Activated CD4-positive, alpha-beta memory T cell treated with anti-CD3 and anti-CD28 coated beads for 36 hours (primary cell): ENCODE measurements around the gene MICAL3. TPM values are rescaled to one million over a fixed set of nuclear protein-coding genes. Genes with fewer than 3 reads are reported as not detected.
"Not testable (repeated sequence)": the region's sequence is repeated elsewhere in the genome, so short reads cannot be mapped to it uniquely, and the experiment has no call there.

Experiments used
- CTCF ChIA-PET: fragments of 350-600 bp; sonication (Branson Sonifier 250); formaldehyde crosslinking; loops from one replicate; lab custom pipeline; 2021; ENCODE audit warnings: antibody characterized with exemption, inconsistent platforms; lab: Charles Lee
- POLR2A ChIA-PET: fragments of 350-600 bp; sonication (Branson Sonifier 250); formaldehyde crosslinking; loops from one replicate; lab custom pipeline; 2021; ENCODE audit warnings: antibody characterized with exemption; lab: Charles Lee
- DNase-seq: peaks from one replicate; pipeline ENCODE4 v3.0.0-alpha.2; 2020
- H3K27ac Mint-ChIP-seq: one replicate; pipeline ENCODE4 v1.8.0; 2021; ENCODE audit warnings: mixed read lengths
- H3K27me3 Mint-ChIP-seq: one replicate; pipeline ENCODE4 v1.8.0; 2021; ENCODE audit warnings: mixed read lengths
- H3K36me3 Mint-ChIP-seq: one replicate; pipeline ENCODE4 v1.8.0; 2021; ENCODE audit warnings: mixed read lengths
- H3K4me1 Mint-ChIP-seq: one replicate; pipeline ENCODE4 v1.8.0; 2021; ENCODE audit warnings: low read depth, mixed read lengths
- H3K4me3 Mint-ChIP-seq: one replicate; pipeline ENCODE4 v1.8.0; 2021; ENCODE audit warnings: mild to moderate bottlenecking, mixed read lengths
- H3K9me3 Mint-ChIP-seq: one replicate; pipeline ENCODE4 v1.8.0; 2021; ENCODE audit warnings: mixed read lengths
- intact Hi-C: fragments of 100-400 bp; cut with micrococcal nuclease; formaldehyde crosslinking; loops from one replicate; pipeline ENCODE4 v1.15.1; 2023
- total RNA-seq, 2 experiments: library from RNA; stranded (reverse); gene quantifications; one replicate each; pipeline ENCODE4 v1.2.3, GENCODE V29; 2021

Gene MICAL3
- total RNA-seq, 2 experiments from 2014 or later = 29.7 to 37.2 TPM

GRCh38 chr22:17769013-17769715 is 255.2 kb downstream of the MICAL3 start:
- ChIA-PET POLR2A (no interaction called here), CTCF (interaction anchor here (0.7 to 2.4 kb wide), 3 partner anchors 10 to 35 kb away, joined by 3 to 16 read pairs (median 6); no protein-coding TSS in a partner anchor)
- no peak overlapping the region for H3K4me3 Mint-ChIP-seq
- H3K27ac Mint-ChIP-seq = no peak overlapping the region
- H3K27me3 Mint-ChIP-seq = peaks cover 7% of the 10 kb centered on the region
- no peaks in the 10 kb centered on the region for H3K9me3 Mint-ChIP-seq
- intact Hi-C loops = loop anchor here (5.0 kb wide), 1 partner anchor 338 kb away; no protein-coding TSS in a partner anchor
- H3K4me1 Mint-ChIP-seq = peaks cover 49% of the 10 kb centered on the region
- H3K36me3 Mint-ChIP-seq = peaks cover 3% of the 10 kb centered on the region
- no peak for DNase-seq

GRCh38 chr22:17767233-17768065 is 256.9 kb downstream of the MICAL3 start:
- POLR2A ChIA-PET = interaction anchor here (0.6 to 1.6 kb wide), 6 partner anchors 10 to 284 kb away, joined by 3 to 13 read pairs (median 3); no protein-coding TSS in a partner anchor
- peaks cover 4% of the 10 kb centered on the region for H3K27me3 Mint-ChIP-seq
- peak overlapping the region; percentile 18 for H3K27ac Mint-ChIP-seq

DNA sequence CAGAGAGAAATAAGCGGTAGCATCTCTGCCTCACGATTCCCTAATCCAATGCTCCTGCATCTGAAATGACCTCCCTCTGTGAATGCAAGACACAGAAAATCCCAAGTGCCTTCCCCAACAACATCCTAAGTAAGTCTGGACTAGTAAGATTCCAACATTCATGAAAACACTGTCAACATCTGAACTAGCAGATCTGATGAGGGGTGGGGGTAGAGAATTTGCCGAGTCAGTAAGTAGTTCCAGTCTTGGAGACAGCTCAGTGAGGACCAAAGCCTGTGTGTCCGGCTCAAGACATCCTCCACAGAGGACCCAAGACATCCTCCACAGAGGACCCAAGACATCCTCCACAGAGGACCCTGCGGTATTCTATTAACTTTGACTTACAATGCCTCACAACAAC is 259.5 kb downstream of the MICAL3 start:
- H3K27ac Mint-ChIP-seq, H3K27me3 Mint-ChIP-seq, H3K9me3 Mint-ChIP-seq, POLR2A ChIA-PET, H3K36me3 Mint-ChIP-seq, DNase-seq, H3K4me3 Mint-ChIP-seq: not testable (repeated sequence)
- CTCF ChIA-PET = interaction anchor here (1.6 to 2.0 kb wide), 3 partner anchors 20 to 311 kb away, joined by 6 to 12 read pairs (median 7); no protein-coding TSS in a partner anchor
- peaks cover 37% of the 10 kb centered on the region for H3K4me1 Mint-ChIP-seq
- intact Hi-C loops = loop anchor here (5.0 kb wide), 1 partner anchor 342 kb away; no protein-coding TSS in a partner anchor

More at GRCh38 chr22:17767233-17768065, 256.9 kb downstream of the MICAL3 start:
- peak; percentile 82 for DNase-seq
- peak overlapping the region; percentile 3 for H3K4me3 Mint-ChIP-seq
- peaks cover 40% of the 10 kb centered on the region for H3K4me1 Mint-ChIP-seq
- peaks cover 3% of the 10 kb centered on the region for H3K36me3 Mint-ChIP-seq
- H3K9me3 Mint-ChIP-seq = no peaks in the 10 kb centered on the region
- intact Hi-C loops = loop anchor here (1.0 to 5.0 kb wide), 5 partner anchors 10 to 340 kb away; no protein-coding TSS in a partner anchor
- CTCF ChIA-PET = interaction anchor here (0.9 to 2.4 kb wide), 8 partner anchors 10 to 308 kb away, joined by 3 to 19 read pairs (median 6); no protein-coding TSS in a partner anchor

DNA sequence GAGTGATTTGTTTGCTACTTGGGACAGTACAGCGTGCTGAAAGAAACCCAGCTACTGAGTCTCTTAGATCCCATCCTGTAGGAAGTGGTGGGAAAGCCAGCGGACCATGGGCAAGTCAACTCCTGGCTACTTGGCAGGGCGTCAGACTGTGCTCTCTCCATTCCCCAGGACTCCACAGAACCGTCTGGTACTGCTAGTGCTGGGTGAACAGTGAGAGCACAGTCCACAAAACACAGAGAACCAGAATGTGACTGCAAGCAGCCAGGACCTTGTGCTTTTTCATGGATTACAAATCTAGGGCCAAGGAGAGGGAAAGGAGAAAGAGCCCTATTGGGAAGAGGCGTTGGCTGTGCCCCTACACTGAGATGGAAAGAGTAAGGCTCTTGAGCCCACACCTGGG is 260.3 kb downstream of the MICAL3 start:
- no peak for DNase-seq
- no peak overlapping the region for H3K4me3 Mint-ChIP-seq
- H3K27me3 Mint-ChIP-seq = peaks cover 2% of the 10 kb centered on the region
- no peaks in the 10 kb centered on the region for H3K9me3 Mint-ChIP-seq
- POLR2A ChIA-PET = no interaction called here
- CTCF ChIA-PET = no interaction called here
- peaks cover 32% of the 10 kb centered on the region for H3K4me1 Mint-ChIP-seq
- intact Hi-C loops = no loop called here
- no peak overlapping the region for H3K27ac Mint-ChIP-seq
- H3K36me3 Mint-ChIP-seq = no peaks in the 10 kb centered on the region

DNA sequence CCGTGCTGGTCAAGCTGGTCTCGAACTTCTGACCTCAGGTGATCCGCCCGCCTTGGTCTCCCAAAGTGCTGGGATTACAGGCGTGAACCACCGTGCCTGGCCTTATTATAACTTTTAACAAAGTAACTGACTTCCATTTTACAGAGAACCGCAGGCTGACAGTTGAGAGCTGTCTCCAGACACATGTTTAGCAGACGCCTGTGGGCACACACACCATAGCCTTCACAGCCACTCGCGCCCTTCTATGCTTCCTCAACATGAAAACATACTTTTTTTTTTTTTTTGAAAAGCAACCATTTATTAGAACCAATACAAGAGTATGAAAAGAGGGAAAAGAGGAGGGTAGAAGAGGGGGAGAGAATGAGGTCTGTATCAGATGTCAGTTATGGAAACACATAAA is 260.9 kb downstream of the MICAL3 start:
- CTCF ChIA-PET, H3K4me3 Mint-ChIP-seq, intact Hi-C loops, H3K27me3 Mint-ChIP-seq, POLR2A ChIA-PET, DNase-seq, H3K9me3 Mint-ChIP-seq, H3K27ac Mint-ChIP-seq, H3K36me3 Mint-ChIP-seq: not testable (repeated sequence)
- H3K4me1 Mint-ChIP-seq = peaks cover 32% of the 10 kb centered on the region

DNA sequence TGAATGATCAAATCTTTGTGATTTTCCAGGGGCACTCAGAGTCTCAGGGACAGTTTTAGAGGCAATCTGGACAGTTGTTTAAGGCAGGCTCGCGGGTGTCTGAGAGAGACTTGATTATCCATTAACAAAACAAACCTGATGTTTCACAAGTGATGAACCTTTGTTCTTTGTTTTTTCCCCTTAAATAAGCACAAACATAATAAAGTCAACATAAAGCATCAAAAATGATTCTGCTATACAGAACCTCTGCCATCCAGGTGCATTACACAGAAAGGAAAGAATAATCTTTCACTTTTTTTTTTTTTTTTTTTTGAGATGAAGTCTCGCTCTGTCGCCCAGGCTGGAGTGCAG is 263.2 kb downstream of the MICAL3 start:
- peaks cover 22% of the 10 kb centered on the region for H3K4me1 Mint-ChIP-seq
- no peak overlapping the region for H3K27ac Mint-ChIP-seq
- H3K9me3 Mint-ChIP-seq = no peaks in the 10 kb centered on the region
- ChIA-PET CTCF (no interaction called here), POLR2A (interaction anchor here (1.0 kb wide), 1 partner anchor 12 kb away, joined by 3 read pairs; no protein-coding TSS in a partner anchor)
- H3K27me3 Mint-ChIP-seq = peaks cover 2% of the 10 kb centered on the region
- no peaks in the 10 kb centered on the region for H3K36me3 Mint-ChIP-seq
- intact Hi-C loops = no loop called here
- DNase-seq = no peak
- no peak overlapping the region for H3K4me3 Mint-ChIP-seq

DNA sequence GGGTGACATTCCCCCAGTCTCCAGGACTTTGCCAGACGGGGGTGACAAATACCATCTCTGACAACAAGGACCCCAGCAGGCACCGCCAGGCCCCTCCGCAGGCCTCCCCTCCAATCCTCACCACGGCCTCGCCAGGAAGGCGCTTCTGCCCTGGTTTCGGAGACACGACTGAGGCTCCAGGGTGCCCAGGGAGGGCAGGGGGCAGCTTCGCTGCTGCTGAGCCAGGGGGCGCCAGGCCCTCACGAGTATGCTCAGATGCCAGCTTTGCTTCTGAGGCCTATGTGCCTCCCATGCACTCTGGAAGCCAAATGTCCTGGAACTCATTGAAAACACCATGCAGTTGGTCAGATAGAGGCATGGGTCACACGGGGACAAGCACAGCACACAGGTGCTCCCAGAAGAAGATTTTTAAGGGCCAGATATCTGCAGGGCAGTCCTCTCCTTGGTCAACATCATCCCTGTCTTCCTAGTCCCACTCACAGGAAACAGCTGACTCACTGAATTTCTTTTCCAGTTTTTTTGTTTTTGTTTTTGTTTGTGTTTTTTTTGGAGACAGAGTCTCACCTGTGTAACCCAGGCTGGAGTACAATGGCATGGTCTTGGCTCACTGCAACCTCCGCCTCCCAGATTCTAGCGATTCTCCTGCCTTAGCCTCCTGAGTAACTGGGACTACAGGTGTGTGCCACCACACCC is 270.0 kb downstream of the MICAL3 start:
- Mint-ChIP-seq H3K9me3 (no peaks in the 10 kb centered on the region), H3K4me3 (no peak overlapping the region), H3K36me3 (no peaks in the 10 kb centered on the region), H3K27me3 (no peaks in the 10 kb centered on the region), H3K4me1 (peaks cover 3% of the 10 kb centered on the region), H3K27ac (no peak overlapping the region)
- intact Hi-C loops = no loop called here
- DNase-seq = peak; percentile 56
- ChIA-PET CTCF (interaction anchor here (0.6 to 2.6 kb wide), 7 partner anchors 13 to 322 kb away, joined by 3 to 32 read pairs (median 4); no protein-coding TSS in a partner anchor), POLR2A (interaction anchor here (0.5 kb wide), 1 partner anchor 60 kb away, joined by 3 read pairs; no protein-coding TSS in a partner anchor)

GRCh38 chr22:17753401-17753989 is 270.9 kb downstream of the MICAL3 start:
- ChIA-PET POLR2A (no interaction called here), CTCF (interaction anchor here (0.6 to 2.6 kb wide), 5 partner anchors 32 to 323 kb away, joined by 3 to 32 read pairs (median 6); no protein-coding TSS in a partner anchor)
- H3K9me3 Mint-ChIP-seq = no peaks in the 10 kb centered on the region
- no peaks in the 10 kb centered on the region for H3K36me3 Mint-ChIP-seq
- H3K27me3 Mint-ChIP-seq = no peaks in the 10 kb centered on the region
- peaks cover 3% of the 10 kb centered on the region for H3K4me1 Mint-ChIP-seq
- no peak overlapping the region for H3K4me3 Mint-ChIP-seq
- no peak for DNase-seq
- intact Hi-C loops = no loop called here
- no peak overlapping the region for H3K27ac Mint-ChIP-seq

DNA sequence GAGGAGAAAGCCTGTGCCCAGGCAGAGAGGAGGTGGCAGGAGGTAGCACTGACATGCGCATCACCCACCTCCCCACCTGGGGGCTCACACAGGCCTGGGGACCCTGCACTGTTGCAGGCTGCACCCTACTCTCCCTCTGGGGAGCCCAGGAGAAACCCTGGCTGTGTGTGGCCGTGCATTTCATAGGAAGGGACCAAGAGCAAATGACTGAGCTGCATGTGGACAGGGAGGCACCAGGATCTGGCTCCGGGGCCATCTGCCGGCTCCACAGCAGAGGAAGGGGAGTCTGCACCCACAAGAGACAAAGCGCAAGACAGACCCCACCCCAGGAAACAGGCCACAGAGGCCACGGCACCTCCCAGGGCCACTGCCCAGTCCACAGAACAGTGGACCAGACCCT is 272.8 kb downstream of the MICAL3 start:
- intact Hi-C loops = no loop called here
- ChIA-PET CTCF (interaction anchor here (0.9 to 1.7 kb wide), 3 partner anchors 9 to 33 kb away, joined by 4 to 11 read pairs (median 5); no protein-coding TSS in a partner anchor), POLR2A (no interaction called here)
- Mint-ChIP-seq H3K27me3 (no peaks in the 10 kb centered on the region), H3K9me3 (no peaks in the 10 kb centered on the region), H3K4me3 (no peak overlapping the region), H3K4me1 (peaks cover 3% of the 10 kb centered on the region), H3K36me3 (no peaks in the 10 kb centered on the region), H3K27ac (no peak overlapping the region)
- no peak for DNase-seq

DNA sequence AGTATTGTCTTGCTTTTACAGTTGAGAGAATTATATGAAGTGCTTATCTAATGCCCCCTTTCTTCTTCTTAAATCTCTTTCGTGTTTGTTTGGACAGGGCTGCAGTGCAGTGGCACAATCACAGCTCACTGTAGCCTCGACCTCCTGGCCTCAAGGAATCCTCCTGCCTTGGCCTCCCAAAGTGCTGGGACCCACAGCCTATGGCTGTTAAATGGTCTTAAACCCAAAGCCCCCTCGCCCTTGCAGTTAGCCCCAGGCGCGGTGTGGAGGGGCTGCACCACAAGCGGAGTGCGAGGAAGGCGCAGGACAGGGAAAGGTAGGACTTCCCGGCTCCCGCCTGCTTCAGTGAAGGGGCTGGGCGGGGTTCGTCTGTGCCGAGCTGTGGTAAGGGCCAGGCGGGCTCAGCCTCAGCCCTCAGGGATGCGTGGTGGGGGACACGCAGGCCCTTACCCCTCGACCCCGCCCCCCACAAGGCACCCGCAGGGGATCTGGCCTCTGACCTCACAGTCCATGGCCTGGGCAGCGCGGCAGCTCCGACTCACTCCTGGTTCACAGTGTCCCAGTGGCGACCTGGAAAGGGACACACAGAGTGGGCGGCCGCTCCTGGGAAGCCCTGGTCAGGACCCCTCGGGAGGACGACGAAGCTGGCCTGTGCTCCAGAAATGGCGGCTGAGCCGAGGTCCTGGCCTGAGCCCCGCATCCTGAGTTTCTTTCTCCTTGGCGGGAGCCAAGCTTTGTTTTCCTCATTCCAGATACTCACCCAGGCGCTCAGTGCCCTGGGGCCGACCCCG is 274.6 kb downstream of the MICAL3 start:
- no peaks in the 10 kb centered on the region for H3K27me3 Mint-ChIP-seq
- intact Hi-C loops = loop anchor here (10.0 kb wide), 1 partner anchor 85 kb away; no protein-coding TSS in a partner anchor
- H3K27ac Mint-ChIP-seq = no peak overlapping the region
- H3K36me3 Mint-ChIP-seq = no peaks in the 10 kb centered on the region
- DNase-seq = no peak
- no peaks in the 10 kb centered on the region for H3K9me3 Mint-ChIP-seq
- POLR2A ChIA-PET = interaction anchor here (0.6 kb wide), 1 partner anchor 133 kb away, joined by 3 read pairs; no protein-coding TSS in a partner anchor
- no peak overlapping the region for H3K4me3 Mint-ChIP-seq
- CTCF ChIA-PET = interaction anchor here (0.8 kb wide), 1 partner anchor 35 kb away, joined by 3 read pairs; no protein-coding TSS in a partner anchor
- peaks cover 3% of the 10 kb centered on the region for H3K4me1 Mint-ChIP-seq
